Transverse colon (tissue), 4 donors: ENCODE data around the gene IRX3.

Source experiments
- CTCF ChIP-seq, 5 experiments: fragments of 200-600 bp in 3 of 5; fragments of 450-650 bp in 2 of 5; sonication (generic) in 3 of 5; IDR thresholded peaks; 1 replicate in 2 of 5; 2 replicates in 3 of 5; pipeline ENCODE4 v1.5.1; 2016 to 2017; ENCODE audit warnings: antibody characterized with exemption in 5 of 5, inconsistent platforms in 3 of 5, mild to moderate bottlenecking in 2 of 5, moderate library complexity in 1 of 5
- POLR2A ChIP-seq: fragments of 450-650 bp; IDR thresholded peaks from one replicate; pipeline ENCODE4 v1.6.1; 2016; ENCODE audit warnings: antibody characterized with exemption, mild to moderate bottlenecking, moderate library complexity
- POLR2AphosphoS5 ChIP-seq, 3 donors: sonication (generic); formaldehyde crosslinking; IDR thresholded peaks; one replicate each; pipeline ENCODE4 v1.6.1; 2016; ENCODE audit warnings: antibody characterized with exemption in 3 of 3

- TF ChIP-seq POLR2A (no peak), POLR2AphosphoS5 (IDR thresholded peaks at IDR 0.05) (no peak), CTCF (IDR thresholded peaks at IDR 0.05) (no peak)
These were observed 45.1 kb downstream of the IRX3 start for GRCh38 chr16:54241525-54241924.
